ENCODE data around the gene MAGEB4. TPM values are rescaled to one million over a fixed set of nuclear protein-coding genes. Genes with fewer than 3 reads are reported as not detected.

The MAGEB4 gene
- total and polyA plus RNA-seq, 10 of the 15 experiments (the other 5 are each of a cell fraction or from before 2014, with no cell fraction given): 0.04 TPM; not detected in 9

DNA sequence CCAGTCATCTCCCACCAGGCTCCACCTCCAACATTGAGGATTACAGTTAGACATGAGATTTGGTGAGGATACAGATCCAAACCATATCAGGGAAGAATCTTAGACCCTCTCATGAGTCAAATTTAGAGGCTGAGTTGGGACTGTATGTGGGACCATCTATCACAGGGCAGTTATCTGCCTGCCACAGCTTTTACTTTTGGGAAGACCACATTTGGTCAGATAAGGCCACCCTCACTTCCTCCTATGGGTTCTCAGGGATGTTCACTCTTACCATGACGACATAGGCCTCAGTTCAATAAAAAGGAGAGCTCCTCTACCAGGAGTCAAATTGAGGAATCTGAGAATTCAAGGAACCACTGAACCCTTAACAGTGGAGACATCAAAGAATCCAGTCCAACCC, 24.3 kb upstream of the MAGEB4 start:
- RAD21 ChIA-PET (ENCODE audit: unreplicated experiment): no interaction called here
- no peak overlapping the region for H2AFZ ChIP-seq (ENCODE audit: control insufficient read depth, low read depth, low read length)
- intact Hi-C loops (cut with micrococcal nuclease; ENCODE audit: unreplicated experiment): no loop called here
- H3K4me1 ChIP-seq (ENCODE audit: control insufficient read depth, insufficient read depth, low read length): no peaks in the 10 kb centered on the region
- no peaks in the 10 kb centered on the region for H3K36me3 ChIP-seq (ENCODE audit: control insufficient read depth in 2 of 2, insufficient read depth in 2 of 2, low read length in 1 of 2)
- no peaks in the 10 kb centered on the region for H3K9me3 ChIP-seq (replicated peaks; ENCODE audit: control insufficient read depth, insufficient read depth, low read length)
- H3K79me2 ChIP-seq (ENCODE audit: control insufficient read depth, insufficient read depth, low read length): no peaks in the 10 kb centered on the region
- no peak overlapping the region for H3K27ac ChIP-seq (ENCODE audit: control insufficient read depth, insufficient read depth)
- SMC1A ChIA-PET (ENCODE audit: uncharacterized antibody, unreplicated experiment): interaction anchor here (1.2 kb wide), 1 partner anchor 9 kb away, joined by 3 read pairs; no protein-coding TSS in a partner anchor
- no TSS peak for BruUV-seq (replicated peaks)
- CTCF ChIA-PET: no interaction called here
- ATAC-seq (no peak), DNase-seq (ENCODE audit: low read depth, low spot score) (no peak), FAIRE-seq (no peak)
- in situ Hi-C loops (cut with MboI): no loop called here
- WGBS (ENCODE audit: insufficient coverage, insufficient replicate concordance, low lambda C conversion rate, missing lambda C conversion rate): 8% methylated on average over 1 of the region's 1 CpG
- POLR2A ChIA-PET: no interaction called here
- no peak for TF ChIP-seq SREBF1 (IDR thresholded peaks at IDR 0.05; ENCODE audit: low read length)
- TF ChIP-seq, protein P1, sequence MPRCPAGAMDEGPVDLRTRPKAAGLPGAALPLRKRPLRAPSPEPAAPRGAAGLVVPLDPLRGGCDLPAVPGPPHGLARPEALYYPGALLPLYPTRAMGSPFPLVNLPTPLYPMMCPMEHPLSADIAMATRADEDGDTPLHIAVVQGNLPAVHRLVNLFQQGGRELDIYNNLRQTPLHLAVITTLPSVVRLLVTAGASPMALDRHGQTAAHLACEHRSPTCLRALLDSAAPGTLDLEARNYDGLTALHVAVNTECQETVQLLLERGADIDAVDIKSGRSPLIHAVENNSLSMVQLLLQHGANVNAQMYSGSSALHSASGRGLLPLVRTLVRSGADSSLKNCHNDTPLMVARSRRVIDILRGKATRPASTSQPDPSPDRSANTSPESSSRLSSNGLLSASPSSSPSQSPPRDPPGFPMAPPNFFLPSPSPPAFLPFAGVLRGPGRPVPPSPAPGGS (IDR thresholded peaks at IDR 0.05; ENCODE audit: borderline replicate concordance, insufficient read depth, low read depth, low read length, poor library complexity, severe bottlenecking): no peak
- TF ChIP-seq ZBTB33 (IDR thresholded peaks at IDR 0.05): no peak
- TF ChIP-seq IRF3 (IDR thresholded peaks at IDR 0.05): no peak
- no peak for TF ChIP-seq YBX1 (IDR thresholded peaks at IDR 0.05)
- TF ChIP-seq GATAD2B (conservative IDR thresholded peaks at IDR 0.05; ENCODE audit: low read depth): no peak
- no peak for TF ChIP-seq LARP7 (IDR thresholded peaks at IDR 0.05)
- no peak for TF ChIP-seq RCOR1 (conservative IDR thresholded peaks at IDR 0.05; ENCODE audit: low read depth, low read length)
- TF ChIP-seq MTA2 (IDR thresholded peaks at IDR 0.05; ENCODE audit: low read depth): no peak
- no peak overlapping the region for H3K4me3 ChIP-seq
- H3K27me3 ChIP-seq (replicated peaks in 1 of 2; ENCODE audit: control insufficient read depth in 2 of 2, insufficient read depth in 2 of 2, low read length in 1 of 2): no peaks in the 10 kb centered on the region
- H3K4me2 ChIP-seq (ENCODE audit: control insufficient read depth, insufficient read depth): no peak overlapping the region
- no peak overlapping the region for H3K9ac ChIP-seq (ENCODE audit: control insufficient read depth, insufficient read depth, low read length)
- H4K20me1 ChIP-seq (ENCODE audit: control insufficient read depth, insufficient read depth): no peaks in the 10 kb centered on the region

Measured in GM12878 (cell line).